ENCODE results near the gene SURF1. TPM values are rescaled to one million over a fixed set of nuclear protein-coding genes. Genes with fewer than 3 reads are reported as not detected.

Gene SURF1
- total RNA-seq, 2 donors from 2014 or later: 45.1 to 54.4 TPM

DNA sequence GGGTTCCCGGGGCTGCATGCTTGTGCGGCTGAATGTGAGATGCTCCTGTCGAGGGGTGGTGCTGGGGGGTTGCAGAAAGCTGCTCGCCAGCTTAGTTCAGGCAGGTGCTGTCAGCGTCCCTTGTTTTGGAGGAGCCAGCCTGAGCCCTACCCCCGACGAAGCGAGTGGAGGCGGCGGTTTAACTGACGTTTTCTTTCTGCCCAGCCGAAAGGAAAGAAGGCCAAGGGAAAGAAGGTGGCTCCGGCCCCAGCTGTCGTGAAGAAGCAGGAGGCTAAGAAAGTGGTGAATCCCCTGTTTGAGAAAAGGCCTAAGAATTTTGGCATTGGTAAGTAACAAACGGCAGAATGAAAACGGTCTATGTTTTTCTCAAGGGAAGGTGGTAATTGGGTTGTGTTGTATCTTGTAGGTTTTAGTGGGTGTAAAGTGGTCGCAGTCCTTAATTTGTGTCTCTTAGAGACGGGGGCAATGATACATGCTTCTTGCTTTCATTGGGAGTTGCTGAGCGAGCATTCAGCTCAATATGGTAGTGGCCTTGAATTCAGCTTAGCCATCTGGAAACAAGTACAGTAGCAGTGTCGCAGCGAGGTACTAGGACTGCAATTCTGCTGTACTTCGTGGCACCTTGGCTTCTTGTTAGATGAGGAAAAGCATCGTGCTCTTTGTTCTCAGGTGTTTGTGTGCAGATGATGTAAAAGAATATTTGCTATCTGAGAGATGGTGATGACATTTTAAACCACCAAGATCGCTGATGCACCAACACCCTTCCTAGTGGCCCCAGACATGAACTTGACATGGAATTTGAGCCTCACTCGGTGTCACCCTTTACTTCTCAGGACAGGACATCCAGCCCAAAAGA is 7.3 kb downstream of the SURF1 start:
- H3K9me3 Mint-ChIP-seq: no peaks in the 10 kb centered on the region

DNA sequence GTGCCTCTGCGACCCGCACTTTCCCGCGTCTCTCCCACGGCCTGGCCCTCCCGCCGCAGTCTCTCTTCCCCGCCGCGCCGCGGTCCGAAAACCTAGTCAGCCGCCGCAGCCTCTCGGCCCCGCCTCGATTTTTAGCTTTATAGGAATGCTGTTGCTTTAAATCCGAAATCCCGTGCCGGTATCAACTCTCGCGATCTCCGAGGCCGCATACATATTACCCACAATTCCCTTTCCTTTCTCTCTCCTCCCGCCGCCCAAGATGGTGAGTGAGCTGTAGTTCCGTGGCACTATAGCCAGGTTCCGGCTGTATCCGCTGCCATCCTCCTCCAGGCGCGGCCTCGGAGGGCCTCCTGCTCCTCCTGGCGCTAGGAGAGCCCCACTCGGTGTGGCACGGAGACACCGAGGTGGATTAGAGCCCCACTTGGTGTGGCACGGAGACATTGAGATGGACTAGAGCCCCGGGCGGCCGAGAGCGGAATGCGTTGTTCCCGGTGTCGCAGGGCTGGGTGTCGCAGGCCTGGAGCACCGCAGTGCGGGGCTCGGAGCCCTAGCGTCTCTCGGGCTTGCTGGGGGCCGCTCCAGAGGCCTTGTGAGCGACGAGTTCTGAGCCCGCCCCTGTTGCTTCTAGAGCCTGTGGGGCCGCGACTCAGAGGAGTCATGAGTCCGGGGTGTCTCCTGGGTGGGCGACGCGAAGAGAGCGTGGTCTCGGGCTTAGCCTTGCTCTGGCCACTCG is 8.1 kb downstream of the SURF1 start, which contains the start of the genes MED22 and RPL7A:
MED22 (minus strand) TSS at position 147 of the 733 bp plus-strand sequence. CDS start 1,469 bp downstream, outside the sequence.
RPL7A (plus strand) TSS at position 234 of the 733 bp plus-strand sequence; CDS start at position 260, 26 bp downstream.
- no peaks in the 10 kb centered on the region for H3K9me3 ChIP-seq (ENCODE audit: control insufficient read depth, low read length)
- Mint-ChIP-seq H3K27me3 (ENCODE audit: insufficient read depth) (no peaks in the 10 kb centered on the region), H3K27ac (peak within 1 kb of the TSS; percentile 99), H3K9me3 (no peaks in the 10 kb centered on the region), H3K4me1 (peaks cover 24% of the 10 kb centered on the region), H3K4me3 (peak within 1 kb of the TSS; percentile 98), H3K36me3 (ENCODE audit: low read depth) (peaks cover 82% of the 10 kb centered on the region)
- H3K9ac ChIP-seq (ENCODE audit: extremely low read depth, low read length, poor library complexity, severe bottlenecking): peak within 1 kb of the TSS; percentile 98
- peak within 1 kb of the TSS; percentile 95 for H3K27ac ChIP-seq (ENCODE audit: low read depth, low read length)
- no peaks in the 10 kb centered on the region for H3K27me3 ChIP-seq (ENCODE audit: control insufficient read depth, insufficient read depth, low read length, poor library complexity, severe bottlenecking)
- peak within 1 kb of the TSS; percentile 86 for H3K4me3 ChIP-seq (ENCODE audit: low read length)
- 0% methylated on average over 41 to 64 of the region's 64 CpGs for WGBS, 2 experiments (ENCODE audit: insufficient coverage in 1 of 2, insufficient read length in 1 of 2)
- TF ChIP-seq, protein P1, sequence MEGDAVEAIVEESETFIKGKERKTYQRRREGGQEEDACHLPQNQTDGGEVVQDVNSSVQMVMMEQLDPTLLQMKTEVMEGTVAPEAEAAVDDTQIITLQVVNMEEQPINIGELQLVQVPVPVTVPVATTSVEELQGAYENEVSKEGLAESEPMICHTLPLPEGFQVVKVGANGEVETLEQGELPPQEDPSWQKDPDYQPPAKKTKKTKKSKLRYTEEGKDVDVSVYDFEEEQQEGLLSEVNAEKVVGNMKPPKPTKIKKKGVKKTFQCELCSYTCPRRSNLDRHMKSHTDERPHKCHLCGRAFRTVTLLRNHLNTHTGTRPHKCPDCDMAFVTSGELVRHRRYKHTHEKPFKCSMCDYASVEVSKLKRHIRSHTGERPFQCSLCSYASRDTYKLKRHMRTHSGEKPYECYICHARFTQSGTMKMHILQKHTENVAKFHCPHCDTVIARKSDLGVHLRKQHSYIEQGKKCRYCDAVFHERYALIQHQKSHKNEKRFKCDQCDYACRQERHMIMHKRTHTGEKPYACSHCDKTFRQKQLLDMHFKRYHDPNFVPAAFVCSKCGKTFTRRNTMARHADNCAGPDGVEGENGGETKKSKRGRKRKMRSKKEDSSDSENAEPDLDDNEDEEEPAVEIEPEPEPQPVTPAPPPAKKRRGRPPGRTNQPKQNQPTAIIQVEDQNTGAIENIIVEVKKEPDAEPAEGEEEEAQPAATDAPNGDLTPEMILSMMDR (conservative IDR thresholded peaks at IDR 0.05): peak; percentile 11
- no peaks in the 10 kb centered on the region for H3K4me1 ChIP-seq (ENCODE audit: control insufficient read depth, insufficient read depth, low read length)
- peaks cover 75% of the 10 kb centered on the region for H3K36me3 ChIP-seq (ENCODE audit: control insufficient read depth, insufficient read depth, low read length)
- DNase-seq: peak; percentile 97

More for the DNA sequence above, 7.3 kb downstream of the SURF1 start:
- Mint-ChIP-seq H3K4me1 (peaks cover 24% of the 10 kb centered on the region), H3K36me3 (ENCODE audit: low read depth) (peaks cover 79% of the 10 kb centered on the region), H3K27ac (peak overlapping the region; percentile 99), H3K27me3 (ENCODE audit: insufficient read depth) (no peaks in the 10 kb centered on the region), H3K4me3 (peak overlapping the region; percentile 98)
- Histone ChIP-seq H3K36me3 (ENCODE audit: control insufficient read depth, insufficient read depth, low read length) (peaks cover 71% of the 10 kb centered on the region), H3K4me1 (ENCODE audit: control insufficient read depth, insufficient read depth, low read length) (no peaks in the 10 kb centered on the region), H3K27me3 (ENCODE audit: control insufficient read depth, insufficient read depth, low read length, poor library complexity, severe bottlenecking) (no peaks in the 10 kb centered on the region), H3K27ac (ENCODE audit: low read depth, low read length) (peak overlapping the region; percentile 95), H3K9me3 (ENCODE audit: control insufficient read depth, low read length) (no peaks in the 10 kb centered on the region), H3K4me3 (ENCODE audit: low read length) (peak overlapping the region; percentile 83), H3K9ac (ENCODE audit: extremely low read depth, low read length, poor library complexity, severe bottlenecking) (peak overlapping the region; percentile 98)
- 18 to 28% methylated on average over 12 to 25 of the region's 25 CpGs for WGBS, 2 experiments (ENCODE audit: insufficient coverage in 1 of 2, insufficient read length in 1 of 2)
- TF ChIP-seq, protein P1 (conservative IDR thresholded peaks at IDR 0.05): no peak
- DNase-seq: no peak

DNA sequence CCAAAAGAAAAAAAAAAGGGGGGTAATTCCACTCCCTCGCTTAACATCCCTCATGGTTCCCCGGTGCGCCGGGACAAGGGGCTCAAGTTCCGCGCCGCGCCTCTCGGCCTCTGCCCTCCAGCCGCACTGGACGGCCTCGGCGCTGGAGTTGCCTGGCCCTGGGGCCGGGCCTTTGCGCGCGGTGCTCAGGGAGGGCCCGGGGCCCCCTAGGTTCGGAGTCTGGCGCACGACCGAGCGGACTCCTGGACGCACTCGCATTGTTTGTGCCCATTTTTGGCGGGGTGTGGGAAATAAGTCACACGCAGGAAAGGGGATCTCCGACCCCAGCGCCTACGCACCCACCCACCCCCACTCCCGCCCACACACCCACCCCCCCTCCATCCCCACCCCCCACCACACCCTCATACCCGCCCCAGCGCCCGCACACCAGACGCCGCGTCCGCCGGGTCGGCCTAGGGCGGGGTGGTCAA is 8.7 kb downstream of the SURF1 start:
- Histone ChIP-seq H3K9me3 (ENCODE audit: control insufficient read depth, low read length) (no peaks in the 10 kb centered on the region), H3K36me3 (ENCODE audit: control insufficient read depth, insufficient read depth, low read length) (peaks cover 75% of the 10 kb centered on the region), H3K4me3 (ENCODE audit: low read length) (peak overlapping the region; percentile 86), H3K9ac (ENCODE audit: extremely low read depth, low read length, poor library complexity, severe bottlenecking) (peak overlapping the region; percentile 98), H3K4me1 (ENCODE audit: control insufficient read depth, insufficient read depth, low read length) (no peaks in the 10 kb centered on the region), H3K27ac (ENCODE audit: low read depth, low read length) (peak overlapping the region; percentile 63), H3K27me3 (ENCODE audit: control insufficient read depth, insufficient read depth, low read length, poor library complexity, severe bottlenecking) (no peaks in the 10 kb centered on the region)
- DNase-seq: peak; percentile 75
- 0% methylated on average over 3 to 36 of the region's 41 CpGs for WGBS, 2 experiments (ENCODE audit: insufficient coverage in 1 of 2, insufficient read length in 1 of 2)
- TF ChIP-seq, protein P1 (conservative IDR thresholded peaks at IDR 0.05): peak; percentile 7
- Mint-ChIP-seq H3K4me3 (peak overlapping the region; percentile 98), H3K4me1 (peaks cover 24% of the 10 kb centered on the region), H3K36me3 (ENCODE audit: low read depth) (peaks cover 80% of the 10 kb centered on the region), H3K27ac (peak overlapping the region; percentile 99), H3K9me3 (no peaks in the 10 kb centered on the region), H3K27me3 (ENCODE audit: insufficient read depth) (no peaks in the 10 kb centered on the region)

All from endodermal cell (in vitro differentiated cells).